H1 (cell line): ENCODE data around the gene EN2. TPM values are rescaled to one million over a fixed set of nuclear protein-coding genes. Genes with fewer than 3 reads are reported as not detected.
A peak's percentile ranks its signal among the peaks of the same experiment; 100 is the strongest.

ENCODE experiments used
- CTCF ChIA-PET: fragments of 300-600 bp; sonication (Branson Sonifier 250); formaldehyde crosslinking; loops from one replicate; lab custom pipeline; 2021; ENCODE audit not compliant: partially characterized antibody; lab: Charles Lee
- POLR2A ChIA-PET: fragments of 300-600 bp; sonication (Branson Sonifier 250); formaldehyde crosslinking; loops from one replicate; lab custom pipeline; 2021; ENCODE audit warnings: inconsistent platforms; ENCODE audit not compliant: partially characterized antibody; lab: Charles Lee
- DNase-seq, 2 experiments: peaks; one replicate each; pipeline versions ENCODE4 v3.0.0 to v3.0.0-alpha.2; 2010 to 2022; ENCODE audit warnings: low spot score in 2 of 2, low read depth in 1 of 2, mixed read lengths in 1 of 2
- FAIRE-seq: peaks from 2 replicates; lab custom pipeline; 2011; peaks lifted over from hg19 to GRCh38; lab: Jason Lieb, UNC
- H2AFZ ChIP-seq: 2 replicates; pipeline ENCODE4 v1.8.1; 2012; ENCODE audit warnings: low read length, inconsistent platforms
- H2AK5ac ChIP-seq: 2 replicates; pipeline ENCODE4 v1.6.1; 2013; ENCODE audit warnings: low read depth, low read length
- H2BK120ac ChIP-seq: replicated peaks from 2 replicates; pipeline ENCODE3; 2013; ENCODE audit warnings: low read depth, low read length, inconsistent platforms
- H2BK12ac ChIP-seq: 2 replicates; pipeline ENCODE4 v1.6.1; 2013; ENCODE audit warnings: low read depth, low read length
- H2BK15ac ChIP-seq: 2 replicates; pipeline ENCODE4 v1.6.1; 2013; ENCODE audit warnings: low read length
- H2BK20ac ChIP-seq: 2 replicates; pipeline ENCODE4 v1.6.1; 2013; ENCODE audit warnings: low read length
- H2BK5ac ChIP-seq: 2 replicates; pipeline ENCODE4 v1.6.1; 2013; ENCODE audit warnings: low read depth, low read length
- H3K14ac ChIP-seq: 2 replicates; pipeline ENCODE4 v1.6.1; 2013; ENCODE audit warnings: inconsistent platforms; ENCODE audit not compliant: insufficient read length
- H3K18ac ChIP-seq: 2 replicates; pipeline ENCODE4 v1.6.1; 2013; ENCODE audit warnings: low read length; ENCODE audit errors: extremely low read depth
- H3K23ac ChIP-seq: 2 replicates; pipeline ENCODE4 v1.6.1; 2013; ENCODE audit warnings: inconsistent platforms; ENCODE audit not compliant: insufficient read length
- H3K23me2 ChIP-seq: 2 replicates; pipeline ENCODE4 v1.6.1; 2013; ENCODE audit warnings: low read depth, low read length
- H3K27ac ChIP-seq: 2 replicates; pipeline ENCODE4 v1.6.1; 2011; ENCODE audit warnings: low read depth, low read length, inconsistent platforms
- H3K27me3 ChIP-seq, 4 experiments: replicated peaks in 1 of 4; 1 replicate in 1 of 4; 2 replicates in 3 of 4; pipeline versions ENCODE4 v1.6.1 to v1.8.1; 2011 to 2013; ENCODE audit warnings: low read length in 3 of 4, mild to moderate bottlenecking in 3 of 4, inconsistent platforms in 2 of 4, mixed read lengths in 2 of 4, moderate library complexity in 1 of 4; ENCODE audit not compliant: control insufficient read depth in 3 of 4, insufficient read depth in 3 of 4; ENCODE audit errors: extremely low read depth in 1 of 4
- H3K36me3 ChIP-seq, 4 experiments: 2 replicates each; pipeline versions ENCODE4 v1.6.1 to v1.8.1; 2011 to 2013; ENCODE audit warnings: mild to moderate bottlenecking in 4 of 4, low read length in 3 of 4, moderate library complexity in 2 of 4, control low read depth in 1 of 4, inconsistent platforms in 1 of 4; ENCODE audit not compliant: insufficient read depth in 4 of 4, control insufficient read depth in 2 of 4
- H3K4ac ChIP-seq: replicated peaks from 2 replicates; pipeline ENCODE3; 2013; ENCODE audit warnings: low read length, low read depth, mixed read lengths, inconsistent platforms; ENCODE audit not compliant: insufficient read length
- H3K4me1 ChIP-seq, 4 experiments: replicated peaks in 1 of 4; 1 replicate in 1 of 4; 2 replicates in 3 of 4; pipeline versions ENCODE4 v1.6.1 to v1.8.1; 2011 to 2013; ENCODE audit warnings: low read length in 3 of 4, inconsistent platforms in 2 of 4, mixed read lengths in 1 of 4; ENCODE audit not compliant: insufficient read depth in 4 of 4, control insufficient read depth in 3 of 4
- H3K4me2 ChIP-seq, 2 experiments: 2 replicates each; pipeline versions ENCODE4 v1.6.1 to v1.8.1; 2011 to 2013; ENCODE audit warnings: low read depth in 2 of 2, low read length in 2 of 2, control low read depth in 1 of 2, inconsistent platforms in 1 of 2, mild to moderate bottlenecking in 1 of 2; ENCODE audit not compliant: insufficient read depth in 1 of 2
- H3K4me3 ChIP-seq, 4 experiments: fragments of 200-600, 300-600 bp in 1 of 4; sonication (generic), shearing (Covaris generic), sonication (Bioruptor Twin) in 1 of 4; 2 replicates each; pipeline versions ENCODE4 v1.5.1 to v1.8.1; 2011 to 2016; ENCODE audit warnings: low read length in 4 of 4, low read depth in 3 of 4, control low read depth in 2 of 4, inconsistent platforms in 2 of 4, mild to moderate bottlenecking in 2 of 4, mixed read lengths in 1 of 4, moderate library complexity in 1 of 4; ENCODE audit not compliant: insufficient read depth in 2 of 4; ENCODE audit errors: extremely low read depth in 1 of 4
- H3K56ac ChIP-seq: replicated peaks from 2 replicates; pipeline ENCODE3; 2013; ENCODE audit warnings: low read depth, mild to moderate bottlenecking, mixed read lengths, low read length, inconsistent platforms; ENCODE audit not compliant: insufficient read length
- H3K79me1 ChIP-seq: 2 replicates; pipeline ENCODE4 v1.6.1; 2013; ENCODE audit warnings: low read depth, low read length, control low read depth
- H3K79me2 ChIP-seq, 2 experiments: 2 replicates each; pipeline versions ENCODE4 v1.6.1 to v1.8.1; 2012 to 2013; ENCODE audit warnings: low read length in 2 of 2, mild to moderate bottlenecking in 2 of 2, inconsistent platforms in 1 of 2; ENCODE audit not compliant: insufficient read depth in 2 of 2, control insufficient read depth in 1 of 2
- H3K9ac ChIP-seq, 4 experiments: replicated peaks in 1 of 4; 1 replicate in 1 of 4; 2 replicates in 3 of 4; pipeline versions ENCODE4 v1.6.1 to v1.8.1; 2011 to 2013; ENCODE audit warnings: low read depth in 3 of 4, low read length in 3 of 4, control low read depth in 2 of 4, mild to moderate bottlenecking in 2 of 4, moderate library complexity in 2 of 4, inconsistent platforms in 1 of 4; ENCODE audit errors: extremely low read depth in 1 of 4
- H3K9me3 ChIP-seq, 2 experiments: 2 replicates each; pipeline versions ENCODE4 v1.6.1 to v1.8.1; 2012 to 2013; ENCODE audit warnings: mild to moderate bottlenecking in 2 of 2, moderate library complexity in 2 of 2, control low read depth in 1 of 2, inconsistent platforms in 1 of 2, low read depth in 1 of 2, low read length in 1 of 2, mixed read lengths in 1 of 2; ENCODE audit not compliant: insufficient read depth in 2 of 2
- H4K20me1 ChIP-seq, 2 experiments: replicated peaks in 1 of 2; 2 replicates each; pipeline versions ENCODE3 to v1.8.1; 2011 to 2013; ENCODE audit warnings: inconsistent platforms in 2 of 2, low read length in 2 of 2, mild to moderate bottlenecking in 1 of 2; ENCODE audit not compliant: insufficient read depth in 2 of 2, control insufficient read depth in 1 of 2
- H4K5ac ChIP-seq: 2 replicates; pipeline ENCODE4 v1.6.1; 2013; ENCODE audit warnings: low read length, low read depth, mixed read lengths, inconsistent platforms; ENCODE audit not compliant: insufficient read length
- H4K8ac ChIP-seq: 2 replicates; pipeline ENCODE4 v1.8.0; 2013; ENCODE audit warnings: mild to moderate bottlenecking, moderate library complexity, low read length, inconsistent platforms; ENCODE audit not compliant: insufficient read depth; ENCODE audit errors: extremely low read depth
- H4K91ac ChIP-seq: replicated peaks from 2 replicates; pipeline ENCODE3; 2013; ENCODE audit warnings: low read length, mixed read lengths, inconsistent platforms; ENCODE audit not compliant: insufficient read length
- ASH2L ChIP-seq: fragments of 200-600, 300-600 bp; sonication (generic); IDR thresholded peaks from one replicate; pipeline ENCODE4 v1.7.1; 2017; ENCODE audit warnings: low read length
- CBX5 ChIP-seq: fragments of 300-800, 300-1000 bp; sonication (generic); IDR thresholded peaks from 2 replicates; pipeline ENCODE4 v1.7.1; 2016; ENCODE audit warnings: antibody characterized with exemption, low read length, low read depth
- CBX8 ChIP-seq: fragments of 300-800, 300-1000 bp; sonication (generic); IDR thresholded peaks from 2 replicates; pipeline ENCODE4 v1.7.1; 2016; ENCODE audit warnings: low read depth, low read length, borderline replicate concordance
- CTBP2 ChIP-seq: IDR thresholded peaks from 2 replicates; pipeline ENCODE4 v1.7.0; 2011; ENCODE audit warnings: borderline replicate concordance, mild to moderate bottlenecking, moderate library complexity, mixed read lengths, low read length; ENCODE audit not compliant: insufficient read depth, insufficient read length
- EP300 ChIP-seq, 2 experiments: IDR thresholded peaks; 1 replicate in 1 of 2; 2 replicates in 1 of 2; pipeline ENCODE4 v1.6.1; 2011 to 2012; ENCODE audit warnings: low read depth in 2 of 2, low read length in 2 of 2, mild to moderate bottlenecking in 2 of 2, borderline replicate concordance in 1 of 2, inconsistent platforms in 1 of 2, moderate library complexity in 1 of 2
- EZH2 ChIP-seq: fragments of 200-600 bp; sonication (generic); IDR thresholded peaks from 2 replicates; pipeline ENCODE4 v1.7.1; 2012; ENCODE audit warnings: low read depth, mild to moderate bottlenecking, moderate library complexity, low read length, inconsistent platforms; ENCODE audit not compliant: severe bottlenecking
- FOSL1 ChIP-seq: IDR thresholded peaks from 2 replicates; pipeline ENCODE4 v1.6.1; 2011; ENCODE audit warnings: mild to moderate bottlenecking, low read depth, low read length, moderate library complexity; ENCODE audit not compliant: insufficient read depth
- MAFK ChIP-seq: IDR thresholded peaks from 2 replicates; pipeline ENCODE4 v1.6.1; 2012; ENCODE audit warnings: low read depth, mild to moderate bottlenecking, improper control_type of control experiment, low read length
- RNF2 ChIP-seq: fragments of 200-900, 300-1000 bp; sonication (generic); IDR thresholded peaks from 2 replicates; pipeline ENCODE4 v1.7.1; 2016; ENCODE audit warnings: borderline replicate concordance, low read depth, mild to moderate bottlenecking, antibody characterized with exemption, low read length; ENCODE audit not compliant: poor library complexity, severe bottlenecking; ENCODE audit errors: missing control alignments
- SIRT6 ChIP-seq: IDR thresholded peaks from one replicate; pipeline ENCODE4 v1.7.1; 2012; ENCODE audit warnings: low read length, inconsistent platforms
- SUZ12 ChIP-seq: fragments of 200-600 bp; sonication (generic); IDR thresholded peaks from 2 replicates; pipeline ENCODE4 v1.6.1; 2012; ENCODE audit warnings: mild to moderate bottlenecking, inconsistent platforms, low read length, moderate library complexity, mixed read lengths
- WGBS, 2 experiments: shearing (Covaris generic) in 1 of 2; methylation state at CpG; one replicate each; pipeline versions ENCODE4 v1.1.6 to v1.1.7; 2013 to 2015; ENCODE audit warnings: low lambda C conversion rate in 2 of 2, mixed read lengths in 2 of 2, inconsistent platforms in 1 of 2, low coverage in 1 of 2, missing lambda C conversion rate in 1 of 2; ENCODE audit not compliant: insufficient replicate concordance in 2 of 2, insufficient coverage in 1 of 2, insufficient read length in 1 of 2; ENCODE audit errors: extremely low coverage in 1 of 2, missing lambda C conversion rate in 1 of 2; 5-methylcytosine and 5-hydroxymethylcytosine counted together
- polyA plus RNA-seq, 7 experiments: library from polyadenylated mRNA; depleted of rRNA in 3 of 7; stranded (reverse) in 5 of 7; unstranded in 2 of 7; fragments of >200 nt in 5 of 7; fragments of 200-250 nt in 2 of 7; gene quantifications; 1 replicate in 5 of 7; 2 replicates in 1 of 7; 4 replicates in 1 of 7; pipeline versions ENCODE4 v1.2.1 to v1.2.3, GENCODE V29; 2011 to 2013; ENCODE audit warnings: missing spikeins in 2 of 7, mixed read lengths in 2 of 7
- total RNA-seq: library from RNA; stranded (reverse); fragmentation: NEBNext Ultra II Directional; extraction: Animal tissue kit (Norgen Biotek cat#: 25700); gene quantifications from 2 replicates; pipeline ENCODE4 v1.2.1, GENCODE V29; 2021

Gene EN2
- total and polyA plus RNA-seq, 2 of the 8 experiments (the other 6 are each of a cell fraction or from before 2014, with no cell fraction given), result not detected

DNA sequence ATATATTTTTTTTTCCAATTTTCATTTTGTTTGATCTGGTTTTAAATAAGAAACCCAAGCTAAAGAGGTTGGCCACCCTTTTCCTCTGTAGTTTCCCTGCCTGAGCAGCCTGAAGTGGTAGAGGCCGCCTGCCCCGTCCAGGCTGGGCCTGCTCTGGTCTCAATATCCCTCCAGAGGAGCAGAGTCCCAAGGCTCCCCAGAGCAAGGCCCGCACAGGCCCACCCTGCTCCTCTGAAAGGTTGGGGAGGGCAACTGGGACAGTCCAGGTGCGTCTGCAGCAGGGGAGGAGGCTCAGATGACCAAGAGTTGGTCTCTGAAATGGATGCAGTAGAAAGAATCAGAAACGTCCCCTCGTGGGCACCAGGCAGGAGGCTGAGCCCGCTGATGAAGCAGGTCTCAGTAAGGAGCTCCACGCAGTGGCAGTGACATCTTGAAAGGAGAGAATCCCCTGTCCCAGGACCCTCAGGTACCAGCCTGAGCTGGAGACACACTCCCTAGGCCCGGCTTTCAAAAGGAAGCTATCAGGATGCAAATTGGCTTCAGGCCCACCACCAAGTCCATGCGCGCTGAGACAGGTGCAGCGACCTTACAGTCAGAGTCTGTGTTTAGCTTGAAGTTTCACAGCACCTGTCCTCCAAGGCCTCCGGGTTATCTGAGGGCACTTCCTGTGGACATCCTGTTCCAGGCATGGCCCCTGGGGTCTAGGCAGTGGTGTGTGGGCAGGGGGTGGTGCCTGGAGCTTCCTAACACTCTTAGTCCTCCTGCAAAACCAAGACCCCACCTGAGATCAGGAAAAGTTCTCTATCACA lies 37.7 kb downstream of the EN2 start:
- H3K23ac ChIP-seq, result no peak overlapping the region
- H2AFZ ChIP-seq, result no peak overlapping the region
- peak overlapping the region; percentile 19; the same call in 1 of the 2 replicates for H2BK12ac ChIP-seq
- no peak overlapping the region for H3K27ac ChIP-seq
- no peak overlapping the region for H2BK5ac ChIP-seq
- H3K4me3 ChIP-seq, result no peak overlapping the region
- H2AK5ac ChIP-seq, result no peak overlapping the region
- no peak overlapping the region for H4K5ac ChIP-seq
- no peak for FAIRE-seq
- no peak overlapping the region for H4K8ac ChIP-seq
- H3K4me1 ChIP-seq, result peaks cover 0 to 15% (median 12%) of the 10 kb centered on the region in 4 experiments; a peak in 6 of 7 replicates
- no peaks in the 10 kb centered on the region for H3K36me3 ChIP-seq
- CTCF ChIA-PET, result interaction anchor here (0.8 to 2.8 kb wide), 8 partner anchors 9 to 139 kb away, joined by 3 to 6 read pairs (median 3); no protein-coding TSS in a partner anchor
- H3K4ac ChIP-seq, result no peak overlapping the region
- peaks cover 12 to 84% (median 57%) of the 10 kb centered on the region in 4 experiments for H3K27me3 ChIP-seq
- H2BK20ac ChIP-seq, result no peak overlapping the region
- peaks cover 3% of the 10 kb centered on the region; the same call in 1 of the 2 replicates for H3K23me2 ChIP-seq
- no peak overlapping the region for H4K91ac ChIP-seq
- H4K20me1 ChIP-seq, result peaks cover 0 to 1% of the 10 kb centered on the region in 2 experiments
- WGBS, 2 experiments, result 78% methylated on average over 13 of the region's 13 CpGs; no CpG with 5 or more reads in 1 of the 2 experiments
- H3K9me3 ChIP-seq, result no peaks in the 10 kb centered on the region; a peak in 1 of 4 replicates
- no peak for DNase-seq
- no peak overlapping the region for H2BK120ac ChIP-seq
- H3K14ac ChIP-seq, result no peak overlapping the region
- no peaks in the 10 kb centered on the region for H3K79me1 ChIP-seq
- H3K18ac ChIP-seq, result no peak overlapping the region
- no peak overlapping the region for H3K56ac ChIP-seq
- H3K9ac ChIP-seq, result no peak overlapping the region
- H3K4me2 ChIP-seq, result no peak overlapping the region
- POLR2A ChIA-PET, result no interaction called here
- H3K79me2 ChIP-seq, result no peaks in the 10 kb centered on the region
- no peak overlapping the region for H2BK15ac ChIP-seq
- no peak for TF ChIP-seq SUZ12
- TF ChIP-seq MAFK, result no peak
- no peak for TF ChIP-seq RNF2
- no peak for TF ChIP-seq SIRT6
- no peak for TF ChIP-seq EP300 (IDR thresholded peaks at IDR 0.05; ENCODE audit: borderline replicate concordance in 1 of 2, low read depth in 2 of 2, low read length in 2 of 2)
- no peak for TF ChIP-seq ASH2L
- no peak for TF ChIP-seq CBX8
- no peak for TF ChIP-seq CBX5
- no peak for TF ChIP-seq EZH2
- TF ChIP-seq FOSL1, result no peak
- TF ChIP-seq CTBP2, result no peak
